ENCODE results near the gene SMIM27.
"Not testable (repeated sequence)": the region's sequence is repeated elsewhere in the genome, so short reads cannot be mapped to it uniquely, and the experiment has no call there.

The SMIM27 gene

DNA sequence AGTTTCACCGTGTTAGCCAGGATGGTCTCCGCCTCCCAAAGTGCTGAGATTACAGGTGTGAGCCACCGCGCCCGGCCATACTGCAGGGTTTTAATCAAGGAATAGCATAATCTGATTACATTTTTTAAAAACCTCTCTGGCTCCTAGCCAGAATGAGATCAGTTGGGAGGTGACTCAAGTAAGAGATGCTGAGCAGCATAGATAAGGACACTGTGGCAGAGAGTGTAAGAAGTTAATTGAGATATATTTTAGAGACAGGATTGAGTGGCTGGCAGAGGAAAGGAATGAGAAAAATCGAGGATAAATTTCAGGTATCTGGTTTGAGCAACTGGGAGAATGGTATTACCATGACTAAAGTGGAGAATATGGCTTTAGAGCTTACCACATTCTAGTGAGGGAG, 18.8 kb upstream of the SMIM27 start:
- no peaks in the 10 kb centered on the region for H3K9me3 ChIP-seq (ENCODE audit: insufficient read depth, low read length)
- no peak overlapping the region for H3K27ac ChIP-seq (ENCODE audit: low read length)
- no peaks in the 10 kb centered on the region for H3K36me3 ChIP-seq (replicated peaks; ENCODE audit: low read depth, low read length)
- TF ChIP-seq EZH2phosphoT487 (IDR thresholded peaks at IDR 0.05; ENCODE audit: low read depth), result no peak
- TF ChIP-seq, protein P1, sequence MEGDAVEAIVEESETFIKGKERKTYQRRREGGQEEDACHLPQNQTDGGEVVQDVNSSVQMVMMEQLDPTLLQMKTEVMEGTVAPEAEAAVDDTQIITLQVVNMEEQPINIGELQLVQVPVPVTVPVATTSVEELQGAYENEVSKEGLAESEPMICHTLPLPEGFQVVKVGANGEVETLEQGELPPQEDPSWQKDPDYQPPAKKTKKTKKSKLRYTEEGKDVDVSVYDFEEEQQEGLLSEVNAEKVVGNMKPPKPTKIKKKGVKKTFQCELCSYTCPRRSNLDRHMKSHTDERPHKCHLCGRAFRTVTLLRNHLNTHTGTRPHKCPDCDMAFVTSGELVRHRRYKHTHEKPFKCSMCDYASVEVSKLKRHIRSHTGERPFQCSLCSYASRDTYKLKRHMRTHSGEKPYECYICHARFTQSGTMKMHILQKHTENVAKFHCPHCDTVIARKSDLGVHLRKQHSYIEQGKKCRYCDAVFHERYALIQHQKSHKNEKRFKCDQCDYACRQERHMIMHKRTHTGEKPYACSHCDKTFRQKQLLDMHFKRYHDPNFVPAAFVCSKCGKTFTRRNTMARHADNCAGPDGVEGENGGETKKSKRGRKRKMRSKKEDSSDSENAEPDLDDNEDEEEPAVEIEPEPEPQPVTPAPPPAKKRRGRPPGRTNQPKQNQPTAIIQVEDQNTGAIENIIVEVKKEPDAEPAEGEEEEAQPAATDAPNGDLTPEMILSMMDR (IDR thresholded peaks at IDR 0.05; ENCODE audit: low read depth, low read length), result no peak
- H2AFZ ChIP-seq (ENCODE audit: low read depth, low read length), result no peak overlapping the region
- no peak overlapping the region for H3K9ac ChIP-seq (ENCODE audit: low read length)
- no peaks in the 10 kb centered on the region for H3K4me1 ChIP-seq (ENCODE audit: low read length)
- no peaks in the 10 kb centered on the region for H3K79me2 ChIP-seq (ENCODE audit: low read length)
- H3K27me3 ChIP-seq (ENCODE audit: low read depth, low read length), result no peaks in the 10 kb centered on the region
- H4K20me1 ChIP-seq (ENCODE audit: insufficient read depth, low read length), result no peaks in the 10 kb centered on the region
- H3K4me2 ChIP-seq (ENCODE audit: low read length), result no peak overlapping the region
- H3K4me3 ChIP-seq (ENCODE audit: low read length), result no peak overlapping the region

- no peaks in the 10 kb centered on the region for H3K79me2 ChIP-seq (ENCODE audit: low read length)
- no peaks in the 10 kb centered on the region for H4K20me1 ChIP-seq (ENCODE audit: insufficient read depth, low read length)
- no peak for TF ChIP-seq EZH2phosphoT487 (IDR thresholded peaks at IDR 0.05; ENCODE audit: low read depth)
- TF ChIP-seq, protein P1 (IDR thresholded peaks at IDR 0.05; ENCODE audit: low read depth, low read length), result no peak
- H3K9me3 ChIP-seq (ENCODE audit: insufficient read depth, low read length), result no peaks in the 10 kb centered on the region
- no peak overlapping the region for H3K4me3 ChIP-seq (ENCODE audit: low read length)
- no peaks in the 10 kb centered on the region for H3K36me3 ChIP-seq (replicated peaks; ENCODE audit: low read depth, low read length)
- no peak overlapping the region for H3K4me2 ChIP-seq (ENCODE audit: low read length)
- no peaks in the 10 kb centered on the region for H3K4me1 ChIP-seq (ENCODE audit: low read length)
- H3K27ac ChIP-seq (ENCODE audit: low read length), result no peak overlapping the region
- H3K27me3 ChIP-seq (ENCODE audit: low read depth, low read length), result no peaks in the 10 kb centered on the region
- no peak overlapping the region for H3K9ac ChIP-seq (ENCODE audit: low read length)
- H2AFZ ChIP-seq (ENCODE audit: low read depth, low read length), result no peak overlapping the region
These were observed 18.3 kb upstream of the SMIM27 start for GRCh38 chr9:32533816-32534215.

GRCh38 chr9:32543047-32543446, 9.1 kb upstream of the SMIM27 start:
- Histone ChIP-seq H3K4me1 (ENCODE audit: low read length) (no peaks in the 10 kb centered on the region), H3K4me3 (ENCODE audit: low read length) (no peak overlapping the region), H3K9me3 (ENCODE audit: insufficient read depth, low read length) (no peaks in the 10 kb centered on the region), H3K36me3 (replicated peaks; ENCODE audit: low read depth, low read length) (peaks cover 20% of the 10 kb centered on the region), H3K79me2 (ENCODE audit: low read length) (peaks cover 41% of the 10 kb centered on the region), H3K27ac (ENCODE audit: low read length) (no peak overlapping the region), H3K4me2 (ENCODE audit: low read length) (no peak overlapping the region), H3K9ac (ENCODE audit: low read length) (no peak overlapping the region), H4K20me1 (ENCODE audit: insufficient read depth, low read length) (no peaks in the 10 kb centered on the region), H2AFZ (ENCODE audit: low read depth, low read length) (no peak overlapping the region), H3K27me3 (ENCODE audit: low read depth, low read length) (no peaks in the 10 kb centered on the region)
- TF ChIP-seq, protein P1 (IDR thresholded peaks at IDR 0.05; ENCODE audit: low read depth, low read length), result no peak
- TF ChIP-seq EZH2phosphoT487 (IDR thresholded peaks at IDR 0.05; ENCODE audit: low read depth), result no peak

DNA sequence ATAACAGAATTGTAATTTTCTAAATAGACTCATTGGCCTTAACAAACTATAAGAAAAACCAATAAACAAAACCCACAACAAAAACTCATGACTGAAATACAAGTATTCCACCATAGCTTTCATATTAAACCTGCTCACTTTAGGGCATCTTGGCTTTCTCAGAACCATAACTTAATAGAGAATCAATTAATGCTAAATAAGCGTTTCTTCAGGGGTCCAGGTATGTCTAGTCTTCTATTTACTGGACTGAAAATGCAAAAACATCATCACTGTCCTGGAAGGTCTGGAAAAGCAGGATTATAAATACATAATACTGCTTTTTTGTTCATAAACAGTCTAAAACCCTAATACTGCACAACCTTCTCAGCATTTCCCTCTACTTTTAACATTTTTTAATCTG, 6.2 kb upstream of the SMIM27 start:
- no peak overlapping the region for H3K9ac ChIP-seq (ENCODE audit: low read length)
- peaks cover 4% of the 10 kb centered on the region for H3K4me1 ChIP-seq (ENCODE audit: low read length)
- H2AFZ ChIP-seq (ENCODE audit: low read depth, low read length), result no peak overlapping the region
- H3K9me3 ChIP-seq (ENCODE audit: insufficient read depth, low read length), result no peaks in the 10 kb centered on the region
- H3K36me3 ChIP-seq (replicated peaks; ENCODE audit: low read depth, low read length), result peaks cover 18% of the 10 kb centered on the region
- H3K4me3 ChIP-seq (ENCODE audit: low read length), result no peak overlapping the region
- H3K4me2 ChIP-seq (ENCODE audit: low read length), result no peak overlapping the region
- no peak overlapping the region for H3K27ac ChIP-seq (ENCODE audit: low read length)
- peaks cover 68% of the 10 kb centered on the region for H3K79me2 ChIP-seq (ENCODE audit: low read length)
- H4K20me1 ChIP-seq (ENCODE audit: insufficient read depth, low read length), result peaks cover 3% of the 10 kb centered on the region; the same call in 1 of the 2 replicates
- TF ChIP-seq, protein P1 (IDR thresholded peaks at IDR 0.05; ENCODE audit: low read depth, low read length), result no peak
- no peak for TF ChIP-seq EZH2phosphoT487 (IDR thresholded peaks at IDR 0.05; ENCODE audit: low read depth)
- no peaks in the 10 kb centered on the region for H3K27me3 ChIP-seq (ENCODE audit: low read depth, low read length)

- H3K27ac ChIP-seq (ENCODE audit: low read length); H4K20me1 ChIP-seq (ENCODE audit: insufficient read depth, low read length); H3K27me3 ChIP-seq (ENCODE audit: low read depth, low read length); H3K9me3 ChIP-seq (ENCODE audit: insufficient read depth, low read length); H3K4me2 ChIP-seq (ENCODE audit: low read length); H2AFZ ChIP-seq (ENCODE audit: low read depth, low read length); H3K4me1 ChIP-seq (ENCODE audit: low read length); H3K4me3 ChIP-seq (ENCODE audit: low read length); H3K36me3 ChIP-seq (replicated peaks; ENCODE audit: low read depth, low read length); H3K9ac ChIP-seq (ENCODE audit: low read length): not testable (repeated sequence)
- peaks cover 86% of the 10 kb centered on the region for H3K79me2 ChIP-seq (ENCODE audit: low read length)
These were observed 3.9 kb upstream of the SMIM27 start for GRCh38 chr9:32548213-32548612.
